HEK293 (cell line): ENCODE measurements around the gene SERPINI1.

Experiments used
- CTCF ChIA-PET: fragments of 350-600 bp; formaldehyde crosslinking; extraction: SDS; loops from one replicate; lab custom pipeline; 2021; ENCODE audit warnings: antibody characterized with exemption; lab: Yijun Ruan, JAX
- POLR2A ChIA-PET: fragments of 300-600 bp; formaldehyde crosslinking; extraction: SDS; loops from one replicate; lab custom pipeline; 2020; ENCODE audit warnings: antibody characterized with exemption, inconsistent platforms; lab: Yijun Ruan, JAX
- H3K27ac ChIP-seq: fragments of 200-500 bp; sonication (Bioruptor generic); 2 replicates; pipeline ENCODE4 v1.5.1; 2014; ENCODE audit warnings: low read depth, low read length, control low read depth, inconsistent platforms; ENCODE audit errors: extremely low read depth
- H3K36me3 ChIP-seq, 2 experiments: fragments of 200-500 bp in 1 of 2; sonication (Bioruptor generic) in 1 of 2; 1 replicate in 1 of 2; 2 replicates in 1 of 2; pipeline ENCODE4 v1.5.1; 2014 to 2017; ENCODE audit warnings: inconsistent platforms in 2 of 2, low read length in 2 of 2; ENCODE audit not compliant: control insufficient read depth in 2 of 2, insufficient read depth in 1 of 2
- H3K4me1 ChIP-seq: fragments of 200-500 bp; sonication (Bioruptor generic); 2 replicates; pipeline ENCODE4 v1.5.1; 2014; ENCODE audit warnings: mild to moderate bottlenecking, low read length, inconsistent platforms; ENCODE audit not compliant: control insufficient read depth, insufficient read depth
- H3K4me3 ChIP-seq: 2 replicates; pipeline ENCODE4 v1.5.1; 2011; ENCODE audit warnings: low read depth, mild to moderate bottlenecking, control low read depth, low read length, moderate library complexity
- H3K9me3 ChIP-seq: fragments of 200-500 bp; sonication (Bioruptor generic); 2 replicates; pipeline ENCODE4 v1.5.1; 2014; ENCODE audit warnings: low read depth, low read length, inconsistent platforms; ENCODE audit not compliant: control insufficient read depth, insufficient read depth
- BCL11B ChIP-seq: fragments of 450-650 bp; formaldehyde crosslinking; IDR thresholded peaks from 2 replicates; pipeline ENCODE4 v1.5.1; 2016; ENCODE audit warnings: low read depth, missing biosample characterization, missing genetic modification characterization
- EGR2 ChIP-seq: fragments of 450-650 bp; formaldehyde crosslinking; IDR thresholded peaks from 2 replicates; pipeline ENCODE4 v1.5.1; 2016; ENCODE audit warnings: low read depth, missing biosample characterization, missing genetic modification characterization
- HOXC10 ChIP-seq: sonication (generic); formaldehyde crosslinking; IDR thresholded peaks from 2 replicates; pipeline ENCODE4 v1.8.1; 2023; ENCODE audit warnings: mild to moderate bottlenecking, missing genetic modification reagents
- INSM2 ChIP-seq: fragments of 450-650 bp; formaldehyde crosslinking; IDR thresholded peaks from 2 replicates; pipeline ENCODE4 v1.5.1; 2016; ENCODE audit warnings: missing biosample characterization, missing genetic modification characterization
- KLF16 ChIP-seq: fragments of 450-650 bp; formaldehyde crosslinking; IDR thresholded peaks from 2 replicates; pipeline ENCODE4 v1.5.1; 2017; ENCODE audit warnings: missing biosample characterization, missing genetic modification characterization
- PRDM6 ChIP-seq: fragments of 450-650 bp; formaldehyde crosslinking; IDR thresholded peaks from 2 replicates; pipeline ENCODE4 v1.5.1; 2017; ENCODE audit warnings: missing biosample characterization, missing genetic modification characterization
- YY1 ChIP-seq: fragments of 450-650 bp; formaldehyde crosslinking; IDR thresholded peaks from 2 replicates; pipeline ENCODE4 v1.5.1; 2018; ENCODE audit warnings: missing biosample characterization, missing genetic modification characterization
- ZBTB49 ChIP-seq: fragments of 450-650 bp; formaldehyde crosslinking; IDR thresholded peaks from 2 replicates; pipeline ENCODE4 v1.5.1; 2016; ENCODE audit warnings: missing biosample characterization, missing genetic modification characterization, low read depth
- ZBTB6 ChIP-seq: fragments of 450-650 bp; formaldehyde crosslinking; IDR thresholded peaks from 2 replicates; pipeline ENCODE4 v1.5.1; 2017; ENCODE audit warnings: missing biosample characterization, missing genetic modification characterization
- ZFP37 ChIP-seq: fragments of 450-650 bp; formaldehyde crosslinking; IDR thresholded peaks from 2 replicates; pipeline ENCODE4 v1.5.1; 2016; ENCODE audit warnings: missing biosample characterization, missing genetic modification characterization
- ZFP41 ChIP-seq: fragments of 450-650 bp; formaldehyde crosslinking; IDR thresholded peaks from 2 replicates; pipeline ENCODE4 v1.5.1; 2016; ENCODE audit warnings: missing biosample characterization, missing genetic modification characterization, borderline replicate concordance
- ZNF155 ChIP-seq: fragments of 450-650 bp; formaldehyde crosslinking; IDR thresholded peaks from 2 replicates; pipeline ENCODE4 v1.5.1; 2016; ENCODE audit warnings: missing biosample characterization, missing genetic modification characterization
- ZNF175 ChIP-seq: fragments of 450-650 bp; formaldehyde crosslinking; IDR thresholded peaks from 2 replicates; pipeline ENCODE4 v1.5.1; 2016; ENCODE audit warnings: missing biosample characterization, missing genetic modification characterization
- ZNF211 ChIP-seq: fragments of 450-650 bp; formaldehyde crosslinking; IDR thresholded peaks from 2 replicates; pipeline ENCODE4 v1.5.1; 2016; ENCODE audit warnings: low read depth, missing biosample characterization, missing genetic modification characterization
- ZNF214 ChIP-seq: fragments of 450-650 bp; formaldehyde crosslinking; IDR thresholded peaks from 2 replicates; pipeline ENCODE4 v1.5.1; 2017; ENCODE audit warnings: missing biosample characterization, mild to moderate bottlenecking, missing genetic modification characterization, borderline replicate concordance
- ZNF221 ChIP-seq: fragments of 450-650 bp; formaldehyde crosslinking; IDR thresholded peaks from 2 replicates; pipeline ENCODE4 v1.5.1; 2017; ENCODE audit warnings: missing biosample characterization, missing genetic modification characterization, borderline replicate concordance
- ZNF26 ChIP-seq: fragments of 450-650 bp; formaldehyde crosslinking; IDR thresholded peaks from 2 replicates; pipeline ENCODE4 v1.5.1; 2016; ENCODE audit warnings: missing biosample characterization, missing genetic modification characterization
- ZNF426 ChIP-seq: fragments of 450-650 bp; formaldehyde crosslinking; IDR thresholded peaks from 2 replicates; pipeline ENCODE4 v1.5.1; 2017; ENCODE audit warnings: missing biosample characterization, missing genetic modification characterization, mild to moderate bottlenecking, inconsistent platforms, moderate library complexity
- ZNF549 ChIP-seq: fragments of 450-650 bp; IDR thresholded peaks from 2 replicates; pipeline ENCODE4 v1.5.1; 2018; ENCODE audit warnings: missing biosample characterization, missing genetic modification characterization, mild to moderate bottlenecking, inconsistent platforms, moderate library complexity
- ZNF558 ChIP-seq: fragments of 450-650 bp; formaldehyde crosslinking; IDR thresholded peaks from 2 replicates; pipeline ENCODE4 v1.5.1; 2016; ENCODE audit warnings: missing biosample characterization, missing genetic modification characterization
- ZNF600 ChIP-seq: fragments of 450-650 bp; formaldehyde crosslinking; IDR thresholded peaks from 2 replicates; pipeline ENCODE4 v1.5.1; 2016; ENCODE audit warnings: missing biosample characterization, missing genetic modification characterization
- ZNF610 ChIP-seq: fragments of 450-650 bp; formaldehyde crosslinking; IDR thresholded peaks from 2 replicates; pipeline ENCODE4 v1.5.1; 2016; ENCODE audit warnings: missing biosample characterization, missing genetic modification characterization, borderline replicate concordance
- ZNF654 ChIP-seq: fragments of 450-650 bp; formaldehyde crosslinking; IDR thresholded peaks from 2 replicates; pipeline ENCODE4 v1.5.1; 2016; ENCODE audit warnings: low read depth, missing biosample characterization, missing genetic modification characterization
- ZNF768 ChIP-seq: fragments of 450-650 bp; formaldehyde crosslinking; IDR thresholded peaks from 2 replicates; pipeline ENCODE4 v1.5.1; 2018; ENCODE audit warnings: missing biosample characterization, mild to moderate bottlenecking, missing genetic modification characterization
- ZNF830 ChIP-seq: fragments of 450-650 bp; IDR thresholded peaks from 2 replicates; pipeline ENCODE4 v1.5.0; 2018; ENCODE audit warnings: missing biosample characterization, missing genetic modification characterization, low read depth, mild to moderate bottlenecking, moderate library complexity

The SERPINI1 gene

GRCh38 chr3:167867981-167868380 is 132.5 kb downstream of the SERPINI1 start (continued):
- TF ChIP-seq ZFP41, result no peak
- TF ChIP-seq ZBTB49 (tag by site-specific recombination), result no peak
- TF ChIP-seq ZNF211, result no peak
- TF ChIP-seq HOXC10 (CRISPR knock-in tag), result no peak
- TF ChIP-seq ZNF175 (tag by site-specific recombination), result no peak
- TF ChIP-seq ZNF221 (tag by site-specific recombination), result no peak
- TF ChIP-seq ZNF654, result no peak
- no peak for TF ChIP-seq EGR2 (tag by site-specific recombination)
- no peak for TF ChIP-seq ZNF549
- TF ChIP-seq, all 188 proteins: peak for 0

- ChIA-PET CTCF (no interaction called here), POLR2A (no interaction called here)
- H3K36me3 ChIP-seq, result no peaks in the 10 kb centered on the region
- H3K27ac ChIP-seq, result no peak overlapping the region
- H3K9me3 ChIP-seq, result no peaks in the 10 kb centered on the region
- H3K4me3 ChIP-seq, result no peak overlapping the region
- TF ChIP-seq ZNF610, result no peak
- TF ChIP-seq HOXC10 (CRISPR knock-in tag), result no peak
- TF ChIP-seq YY1 (tag by site-specific recombination), result no peak
- TF ChIP-seq ZBTB49 (tag by site-specific recombination), result no peak
- TF ChIP-seq ZNF155, result no peak
- no peak for TF ChIP-seq ZFP37
- no peak for TF ChIP-seq BCL11B (tag by site-specific recombination)
- no peak for TF ChIP-seq ZNF26 (tag by site-specific recombination)
- no peaks in the 10 kb centered on the region for H3K4me1 ChIP-seq
Measured at GRCh38 chr3:167870181-167870580, 134.7 kb downstream of the SERPINI1 start.

GRCh38 chr3:167870759-167871158 is 135.2 kb downstream of the SERPINI1 start:
- H3K4me1 ChIP-seq, result no peaks in the 10 kb centered on the region
- no peak overlapping the region for H3K27ac ChIP-seq
- no peaks in the 10 kb centered on the region for H3K36me3 ChIP-seq
- POLR2A ChIA-PET, result no interaction called here
- no peak overlapping the region for H3K4me3 ChIP-seq
- no peaks in the 10 kb centered on the region for H3K9me3 ChIP-seq
- CTCF ChIA-PET, result no interaction called here
- TF ChIP-seq ZNF426 (tag by site-specific recombination) (no peak), ZNF600 (tag by site-specific recombination) (no peak), ZNF768 (tag by site-specific recombination) (no peak), ZBTB6 (no peak), PRDM6 (no peak), INSM2 (tag by site-specific recombination) (no peak), KLF16 (tag by site-specific recombination) (no peak), ZNF830 (tag by site-specific recombination) (no peak), ZNF214 (tag by site-specific recombination) (no peak), ZNF558 (tag by site-specific recombination) (no peak)
